ENCODE results near the gene B4GALNT4.
A peak's percentile ranks its signal among the peaks of the same experiment; 100 is the strongest.
"Not testable (repeated sequence)": the region's sequence is repeated elsewhere in the genome, so short reads cannot be mapped to it uniquely, and the experiment has no call there.

B4GALNT4 gene

GRCh38 chr11:360326-361280, 8.7 kb upstream of the B4GALNT4 start:
- no peak for DNase-seq

GRCh38 chr11:362642-363442, 6.5 kb upstream of the B4GALNT4 start:
- DNase-seq = no peak

GRCh38 chr11:363443-363805, 5.9 kb upstream of the B4GALNT4 start:
- not testable (repeated sequence) for DNase-seq

GRCh38 chr11:363948-364761, 5.1 kb upstream of the B4GALNT4 start:
- DNase-seq = peak; percentile 93

GRCh38 chr11:364991-365725, 4.1 kb upstream of the B4GALNT4 start:
- DNase-seq = no peak

GRCh38 chr11:365831-366230, 3.5 kb upstream of the B4GALNT4 start:
- no peak for DNase-seq

- DNase-seq = no peak
Observed at GRCh38 chr11:367956-368413, 1.3 kb upstream of the B4GALNT4 start.

GRCh38 chr11:368414-369335, 624 bp upstream of the B4GALNT4 start:
- DNase-seq = peak; percentile 63

GRCh38 chr11:370070-370941, 1.0 kb downstream of the B4GALNT4 start:
- peak; percentile 50 for DNase-seq

GRCh38 chr11:371051-371450, 1.8 kb downstream of the B4GALNT4 start:
- DNase-seq = no peak

- no peak for DNase-seq
Observed at GRCh38 chr11:371716-372590, 2.7 kb downstream of the B4GALNT4 start.

- no peak for DNase-seq
Observed at GRCh38 chr11:372809-373715, 3.8 kb downstream of the B4GALNT4 start.

- no peak for DNase-seq
Observed at GRCh38 chr11:373716-374551, 4.6 kb downstream of the B4GALNT4 start.

- DNase-seq = no peak
Observed at GRCh38 chr11:375065-376025, 6.0 kb downstream of the B4GALNT4 start.

GRCh38 chr11:376531-377173, 7.4 kb downstream of the B4GALNT4 start:
- no peak for DNase-seq

Data from NCI-H69 (cell line).